IMR-90 (cell line): ENCODE results near the gene EPHX1. TPM values are rescaled to one million over a fixed set of nuclear protein-coding genes. Genes with fewer than 3 reads are reported as not detected.

Experiments used
- ATAC-seq: fragments of 200-7000 bp; cut with Tn5 transposase; 2 replicates; pipeline ENCODE4 v1.9.1; 2020; ENCODE audit warnings: low read depth, mild to moderate bottlenecking, moderate library complexity
- BruUV-seq: library from RNA; stranded (reverse); fragments of 400-500 nt; replicated peaks from 2 replicates; lab custom pipeline; 2021; lab: Mats Ljungman, UMichigan
- CTCF ChIA-PET: fragments of 300-600 bp; formaldehyde crosslinking; extraction: SDS; loops from one replicate; lab custom pipeline; 2021; ENCODE audit warnings: antibody characterized with exemption; lab: Yijun Ruan, JAX
- POLR2A ChIA-PET: fragments of 300-600 bp; sonication (Branson Sonifier 250); formaldehyde crosslinking; loops from one replicate; lab custom pipeline; 2022; ENCODE audit warnings: antibody characterized with exemption; ENCODE audit not compliant: unreplicated experiment; lab: Charles Lee
- DNase-seq: peaks from one replicate; pipeline ENCODE4 v3.0.0; 2013
- H2AFZ ChIP-seq: replicated peaks from 2 replicates; pipeline ENCODE3; 2013; ENCODE audit warnings: low read length, mild to moderate bottlenecking; ENCODE audit not compliant: poor library complexity
- H2AK5ac ChIP-seq: 2 replicates; pipeline ENCODE4 v1.6.1; 2013; ENCODE audit warnings: low read depth, low read length, inconsistent platforms
- H2AK9ac ChIP-seq: replicated peaks from 2 replicates; pipeline ENCODE3; 2013; ENCODE audit warnings: mild to moderate bottlenecking, low read depth, low read length, moderate library complexity; ENCODE audit not compliant: poor library complexity
- H2BK120ac ChIP-seq: 2 replicates; pipeline ENCODE4 v1.6.1; 2013; ENCODE audit warnings: low read depth, low read length, inconsistent platforms
- H2BK15ac ChIP-seq: 3 replicates; pipeline ENCODE4 v1.6.1; 2013; ENCODE audit warnings: low read depth, low read length, inconsistent platforms
- H2BK20ac ChIP-seq: 2 replicates; pipeline ENCODE4 v1.6.1; 2013; ENCODE audit warnings: low read depth, mild to moderate bottlenecking, inconsistent platforms, low read length, moderate library complexity
- H2BK5ac ChIP-seq: 2 replicates; pipeline ENCODE4 v1.6.1; 2013; ENCODE audit warnings: mild to moderate bottlenecking, low read depth, low read length, inconsistent platforms; ENCODE audit not compliant: poor library complexity, severe bottlenecking
- H3K14ac ChIP-seq: replicated peaks from 2 replicates; pipeline ENCODE4 v1.6.1; 2013; ENCODE audit warnings: low read depth, low read length, inconsistent platforms
- H3K18ac ChIP-seq: 2 replicates; pipeline ENCODE4 v1.6.1; 2013; ENCODE audit warnings: low read depth, low read length, control low read depth
- H3K23ac ChIP-seq: 2 replicates; pipeline ENCODE4 v1.6.1; 2013; ENCODE audit warnings: low read depth, low read length, inconsistent platforms
- H3K27ac ChIP-seq: 2 replicates; pipeline ENCODE4 v1.5.1; 2013; ENCODE audit warnings: mild to moderate bottlenecking, control low read depth, low read length; ENCODE audit not compliant: insufficient read depth
- H3K27me3 ChIP-seq: 2 replicates; pipeline ENCODE4 v1.6.1; 2013; ENCODE audit warnings: low read length; ENCODE audit not compliant: control insufficient read depth, insufficient read depth
- H3K36me3 ChIP-seq: 2 replicates; pipeline ENCODE4 v1.6.1; 2013; ENCODE audit warnings: low read length, mixed read lengths; ENCODE audit not compliant: control insufficient read depth, insufficient read depth
- H3K4ac ChIP-seq: 2 replicates; pipeline ENCODE4 v1.6.1; 2013; ENCODE audit warnings: low read depth, low read length, inconsistent platforms
- H3K4me1 ChIP-seq: 2 replicates; pipeline ENCODE4 v1.6.1; 2013; ENCODE audit warnings: low read length, mixed read lengths; ENCODE audit not compliant: control insufficient read depth, insufficient read depth
- H3K4me2 ChIP-seq: 2 replicates; pipeline ENCODE4 v1.6.1; 2013; ENCODE audit warnings: low read depth, mild to moderate bottlenecking, control low read depth, low read length, moderate library complexity
- H3K4me3 ChIP-seq: 2 replicates; pipeline ENCODE4 v1.5.1; 2013; ENCODE audit warnings: low read depth, mild to moderate bottlenecking, control low read depth, low read length, moderate library complexity; ENCODE audit not compliant: insufficient read depth
- H3K56ac ChIP-seq: 2 replicates; pipeline ENCODE4 v1.6.1; 2013; ENCODE audit warnings: low read length, inconsistent platforms; ENCODE audit not compliant: insufficient read depth; ENCODE audit errors: extremely low read depth
- H3K79me1 ChIP-seq, 2 experiments: 2 replicates each; pipeline ENCODE4 v1.6.1; 2013; ENCODE audit warnings: low read length in 2 of 2, inconsistent platforms in 1 of 2, low read depth in 1 of 2
- H3K9ac ChIP-seq: 2 replicates; pipeline ENCODE4 v1.6.1; 2013; ENCODE audit warnings: low read depth, low read length, control low read depth
- H3K9me1 ChIP-seq: 2 replicates; pipeline ENCODE4 v1.6.1; 2013; ENCODE audit warnings: low read length, inconsistent platforms; ENCODE audit not compliant: insufficient read depth
- H3K9me3 ChIP-seq: 2 replicates; pipeline ENCODE4 v1.6.1; 2013; ENCODE audit warnings: low read length; ENCODE audit not compliant: control insufficient read depth, insufficient read depth
- H4K20me1 ChIP-seq: 2 replicates; pipeline ENCODE4 v1.6.1; 2013; ENCODE audit warnings: low read length, inconsistent platforms; ENCODE audit not compliant: insufficient read depth
- H4K5ac ChIP-seq: 2 replicates; pipeline ENCODE4 v1.6.1; 2013; ENCODE audit warnings: mild to moderate bottlenecking, low read depth, low read length, control low read depth
- H4K8ac ChIP-seq, 2 experiments: 2 replicates each; pipeline ENCODE4 v1.6.1; 2013; ENCODE audit warnings: low read depth in 2 of 2, low read length in 2 of 2, control low read depth in 1 of 2, inconsistent platforms in 1 of 2
- H4K91ac ChIP-seq: 2 replicates; pipeline ENCODE4 v1.6.1; 2013; ENCODE audit warnings: low read depth, low read length, inconsistent platforms; ENCODE audit not compliant: insufficient read depth
- BHLHE40 ChIP-seq: fragments of 150-350 bp; IDR thresholded peaks from 2 replicates; pipeline ENCODE4 v1.6.1; 2016; ENCODE audit warnings: mild to moderate bottlenecking, low read depth, low read length
- CEBPB ChIP-seq: IDR thresholded peaks from 2 replicates; pipeline ENCODE4 v1.6.1; 2012; ENCODE audit warnings: low read depth, low read length, improper control_type of control experiment
- CHD1 ChIP-seq: IDR thresholded peaks from 2 replicates; pipeline ENCODE4 v1.6.1; 2012; ENCODE audit warnings: low read depth, low read length, improper control_type of control experiment
- CTCF ChIP-seq: conservative IDR thresholded peaks from 2 replicates; pipeline ENCODE4 v1.5.1; 2012; ENCODE audit warnings: mild to moderate bottlenecking, low read depth, low read length, improper control_type of control experiment
- FOS ChIP-seq: fragments of 150-350 bp; IDR thresholded peaks from 2 replicates; pipeline ENCODE4 v1.6.1; 2016; ENCODE audit warnings: low read depth, low read length
- MAFK ChIP-seq: IDR thresholded peaks from 2 replicates; pipeline ENCODE4 v1.6.1; 2012; ENCODE audit warnings: low read depth, low read length, improper control_type of control experiment
- MAZ ChIP-seq: IDR thresholded peaks from 2 replicates; pipeline ENCODE4 v1.6.1; 2012; ENCODE audit warnings: low read depth, mild to moderate bottlenecking, low read length, improper control_type of control experiment, moderate library complexity, borderline replicate concordance
- MXI1 ChIP-seq: IDR thresholded peaks from 2 replicates; pipeline ENCODE4 v1.6.1; 2012; ENCODE audit warnings: low read depth, mild to moderate bottlenecking, low read length, moderate library complexity, borderline replicate concordance
- NFE2L2 ChIP-seq: fragments of 150-350 bp; IDR thresholded peaks from 2 replicates; pipeline ENCODE4 v1.6.1; 2016; ENCODE audit warnings: low read depth, mild to moderate bottlenecking, low read length
- POLR2A ChIP-seq: IDR thresholded peaks from 2 replicates; pipeline ENCODE4 v1.6.1; 2012; ENCODE audit warnings: mild to moderate bottlenecking, low read depth, low read length
- RAD21 ChIP-seq: IDR thresholded peaks from 2 replicates; pipeline ENCODE4 v1.6.1; 2012; ENCODE audit warnings: low read length, improper control_type of control experiment
- RFX5 ChIP-seq: IDR thresholded peaks from 2 replicates; pipeline ENCODE4 v1.8.0; 2012; ENCODE audit warnings: low read depth, mild to moderate bottlenecking, low read length, moderate library complexity
- SMC3 ChIP-seq: fragments of 150-350 bp; IDR thresholded peaks from 2 replicates; pipeline ENCODE4 v1.6.1; 2016; ENCODE audit warnings: low read depth, mild to moderate bottlenecking, antibody characterized with exemption, low read length, moderate library complexity
- USF2 ChIP-seq: fragments of 150-350 bp; IDR thresholded peaks from 2 replicates; pipeline ENCODE4 v1.6.1; 2017; ENCODE audit warnings: mild to moderate bottlenecking, antibody characterized with exemption, low read length, low read depth
- WGBS, 2 experiments: methylation state at CpG; one replicate each; pipeline versions ENCODE4 v1.1.5 to v1.1.7; 2013; ENCODE audit warnings: missing lambda C conversion rate in 2 of 2; ENCODE audit not compliant: insufficient read length in 1 of 2; ENCODE audit errors: extremely low coverage in 2 of 2; 5-methylcytosine and 5-hydroxymethylcytosine counted together
- dilution Hi-C: fragments of 300-500 bp; cut with HindIII; formaldehyde crosslinking; loops from one replicate; pipeline ENCODE4 v1.14.3; 2018; ENCODE audit warnings: low sequenced_read_pairs; ENCODE audit not compliant: unreplicated experiment
- in situ Hi-C: fragments of 300-500 bp; cut with MboI; formaldehyde crosslinking; loops from 3 replicates; pipeline ENCODE4 v1.14.3; 2019; ENCODE audit warnings: low sequenced_read_pairs, inconsistent platforms, mixed read lengths
- intact Hi-C: fragments of 100-400 bp; cut with micrococcal nuclease; formaldehyde crosslinking; loops from 2 replicates; pipeline ENCODE4 v1.10.0; 2022
- polyA plus RNA-seq, 3 experiments: library from polyadenylated mRNA; depleted of rRNA; stranded (reverse); fragments of >200 nt; gene quantifications; 2 replicates each; pipeline ENCODE4 v1.2.3, GENCODE V29; 2012; ENCODE audit warnings: low replicate concordance in 1 of 3
- total RNA-seq: library from RNA; depleted of rRNA; stranded (reverse); fragments of >200 nt; gene quantifications from 2 replicates; pipeline ENCODE4 v1.2.3, GENCODE V29; 2012

The EPHX1 gene
- total and polyA plus RNA-seq, 2 of the 4 experiments (the other 2 are of a cell fraction), result 20.3 to 46.3 TPM

- peak within 1 kb of the TSS; percentile 82 to 96 for H4K8ac ChIP-seq
- ChIA-PET POLR2A (interaction anchor here (0.5 to 1.6 kb wide), 4 partner anchors 81 to 1951 kb away, joined by 3 to 7 read pairs (median 3); no protein-coding TSS in a partner anchor), CTCF (interaction anchor here (0.6 to 3.0 kb wide), 14 partner anchors 10 to 303 kb away, joined by 3 to 17 read pairs (median 3); partner anchors contain the start of gene ENAH)
- peaks cover 2 to 13% of the 10 kb centered on the region in 2 experiments; a peak in 2 of 4 replicates for H3K79me1 ChIP-seq
- H4K20me1 ChIP-seq, result peaks cover 27% of the 10 kb centered on the region
- peak within 1 kb of the TSS; percentile 17; the same call in 1 of the 3 replicates for H2BK15ac ChIP-seq
- H2BK20ac ChIP-seq, result no peak within 1 kb of the TSS
- intact Hi-C loops (loop anchor here (1.0 to 5.0 kb wide), 3 partner anchors 33 to 134 kb away; partner anchors contain the start of gene EPHX1), in situ Hi-C loops (loop anchor here (5.0 kb wide), 1 partner anchor 300 kb away; no protein-coding TSS in a partner anchor), dilution Hi-C loops (no loop called here)
- peak within 1 kb of the TSS; percentile 94 for H2AFZ ChIP-seq
- H3K56ac ChIP-seq, result peak within 1 kb of the TSS; percentile 90
- H3K27me3 ChIP-seq, result no peaks in the 10 kb centered on the region
- peak within 1 kb of the TSS; percentile 75 for H4K91ac ChIP-seq
- no peaks in the 10 kb centered on the region for H3K9me3 ChIP-seq
- peak within 1 kb of the TSS; percentile 95 for H3K23ac ChIP-seq
- H2AK9ac ChIP-seq, result peak within 1 kb of the TSS; percentile 96
- peaks cover 9% of the 10 kb centered on the region; the same call in 1 of the 2 replicates for H3K9me1 ChIP-seq
- H3K4ac ChIP-seq, result peak within 1 kb of the TSS; percentile 95
- H2BK120ac ChIP-seq, result peak within 1 kb of the TSS; percentile 45
- H3K14ac ChIP-seq, result peak within 1 kb of the TSS; percentile 86
- H3K4me3 ChIP-seq, result peak within 1 kb of the TSS; percentile 88
- DNase-seq, result peak; percentile 98
- ATAC-seq, result peak; percentile 98
- H3K4me1 ChIP-seq, result peaks cover 2% of the 10 kb centered on the region; the same call in 1 of the 2 replicates
- H3K27ac ChIP-seq, result peak within 1 kb of the TSS; percentile 96
- H3K9ac ChIP-seq, result peak within 1 kb of the TSS; percentile 96
- peak within 1 kb of the TSS; percentile 96 for H3K4me2 ChIP-seq
- BruUV-seq, result TSS peak; percentile 63
- peak within 1 kb of the TSS; percentile 28 for H3K18ac ChIP-seq
- 0% methylated on average over 13 of the region's 46 CpGs; no CpG with 5 or more reads in 1 of the 2 experiments for WGBS, 2 experiments
- H4K5ac ChIP-seq, result peak within 1 kb of the TSS; percentile 75
- peak within 1 kb of the TSS; percentile 84 for H2BK5ac ChIP-seq
- H3K36me3 ChIP-seq, result peaks cover 2% of the 10 kb centered on the region; the same call in 1 of the 2 replicates
- H2AK5ac ChIP-seq, result peak within 1 kb of the TSS; percentile 60
- TF ChIP-seq CHD1, result no peak
- TF ChIP-seq RFX5, result no peak
- peak; percentile 52; the same call in 1 of the 2 replicates for TF ChIP-seq MAZ
- TF ChIP-seq SMC3, result peak; percentile 67
- no peak for TF ChIP-seq FOS
- TF ChIP-seq RAD21, result peak; percentile 79
- TF ChIP-seq NFE2L2, result no peak
- no peak for TF ChIP-seq CEBPB
- peak; percentile 37; the same call in 1 of the 2 replicates for TF ChIP-seq USF2
- 0 out of 2 replicates have a peak, but pooled peaks have one; percentile 7 for TF ChIP-seq MAFK
- peak; percentile 76 for TF ChIP-seq POLR2A
- TF ChIP-seq CTCF, result peak; percentile 94
- TF ChIP-seq MXI1, result peak; percentile 75
- TF ChIP-seq BHLHE40, result no peak
Measured at GRCh38 chr1:225777583-225778336, 32.2 kb upstream of the EPHX1 start, which contains the start of gene SRP9. SRP9 (plus strand) TSS chr1:225777826; CDS start chr1:225777941, 115 bp downstream.
